ENCODE results near the gene PLEKHN1.

PLEKHN1 gene

GRCh38 chr1:1019122-1019999, 53.1 kb downstream of the PLEKHN1 start:
- Histone ChIP-seq H3K27ac (ENCODE audit: low read depth, low read length) (no peak overlapping the region), H3K4me3 (ENCODE audit: low read depth, low read length) (peak overlapping the region; percentile 42), H3K9ac (ENCODE audit: low read length) (no peak overlapping the region), H3K36me3 (ENCODE audit: control insufficient read depth, insufficient read depth, low read length) (peaks cover 3% of the 10 kb centered on the region; the same call in 1 of the 2 replicates), H3K9me3 (ENCODE audit: control insufficient read depth, insufficient read depth, low read depth, low read length) (no peaks in the 10 kb centered on the region), H3K4me1 (ENCODE audit: control insufficient read depth, insufficient read depth, low read length) (peaks cover 40% of the 10 kb centered on the region), H3K27me3 (ENCODE audit: control insufficient read depth, insufficient read depth, low read length) (peaks cover 3% of the 10 kb centered on the region; the same call in 1 of the 2 replicates)

- Histone ChIP-seq H3K9me3 (ENCODE audit: control insufficient read depth, insufficient read depth, low read depth, low read length) (no peaks in the 10 kb centered on the region), H3K4me3 (ENCODE audit: low read depth, low read length) (peak within 1 kb of the TSS; percentile 87), H3K9ac (ENCODE audit: low read length) (peak within 1 kb of the TSS; percentile 89), H3K36me3 (ENCODE audit: control insufficient read depth, insufficient read depth, low read length) (peaks cover 3% of the 10 kb centered on the region; the same call in 1 of the 2 replicates), H3K4me1 (ENCODE audit: control insufficient read depth, insufficient read depth, low read length) (peaks cover 38% of the 10 kb centered on the region), H3K27ac (ENCODE audit: low read depth, low read length) (no peak within 1 kb of the TSS), H3K27me3 (ENCODE audit: control insufficient read depth, insufficient read depth, low read length) (peaks cover 3% of the 10 kb centered on the region; the same call in 1 of the 2 replicates)
Measured at GRCh38 chr1:1020000-1020404, 53.7 kb downstream of the PLEKHN1 start, which contains the start of gene AGRN. Gene AGRN (plus strand): TSS chr1:1020120. CDS start chr1:1020173, 53 bp downstream.

GRCh38 chr1:1020415-1021009, 54.2 kb downstream of the PLEKHN1 start:
- Histone ChIP-seq H3K27me3 (ENCODE audit: control insufficient read depth, insufficient read depth, low read length) (peaks cover 3% of the 10 kb centered on the region; the same call in 1 of the 2 replicates), H3K4me1 (ENCODE audit: control insufficient read depth, insufficient read depth, low read length) (peaks cover 42% of the 10 kb centered on the region), H3K9ac (ENCODE audit: low read length) (peak overlapping the region; percentile 89), H3K4me3 (ENCODE audit: low read depth, low read length) (peak overlapping the region; percentile 87), H3K36me3 (ENCODE audit: control insufficient read depth, insufficient read depth, low read length) (peaks cover 3% of the 10 kb centered on the region; the same call in 1 of the 2 replicates), H3K27ac (ENCODE audit: low read depth, low read length) (no peak overlapping the region), H3K9me3 (ENCODE audit: control insufficient read depth, insufficient read depth, low read depth, low read length) (no peaks in the 10 kb centered on the region)

- Histone ChIP-seq H3K36me3 (ENCODE audit: control insufficient read depth, insufficient read depth, low read length) (peaks cover 8% of the 10 kb centered on the region; the same call in 1 of the 2 replicates), H3K9ac (ENCODE audit: low read length) (peak overlapping the region; percentile 66), H3K27me3 (ENCODE audit: control insufficient read depth, insufficient read depth, low read length) (peaks cover 3% of the 10 kb centered on the region; the same call in 1 of the 2 replicates), H3K9me3 (ENCODE audit: control insufficient read depth, insufficient read depth, low read depth, low read length) (no peaks in the 10 kb centered on the region), H3K27ac (ENCODE audit: low read depth, low read length) (no peak overlapping the region), H3K4me1 (ENCODE audit: control insufficient read depth, insufficient read depth, low read length) (peaks cover 49% of the 10 kb centered on the region), H3K4me3 (ENCODE audit: low read depth, low read length) (peak overlapping the region; percentile 87)
Measured at GRCh38 chr1:1021010-1021919, 55.0 kb downstream of the PLEKHN1 start.

- H3K4me1 ChIP-seq (ENCODE audit: control insufficient read depth, insufficient read depth, low read length): peaks cover 55% of the 10 kb centered on the region
- peak overlapping the region; percentile 20 for H3K9ac ChIP-seq (ENCODE audit: low read length)
- H3K9me3 ChIP-seq (ENCODE audit: control insufficient read depth, insufficient read depth, low read depth, low read length): no peaks in the 10 kb centered on the region
- H3K27ac ChIP-seq (ENCODE audit: low read depth, low read length): no peak overlapping the region
- peaks cover 3% of the 10 kb centered on the region; the same call in 1 of the 2 replicates for H3K27me3 ChIP-seq (ENCODE audit: control insufficient read depth, insufficient read depth, low read length)
- peaks cover 9% of the 10 kb centered on the region; the same call in 1 of the 2 replicates for H3K36me3 ChIP-seq (ENCODE audit: control insufficient read depth, insufficient read depth, low read length)
- peak overlapping the region; percentile 87; the same call in 1 of the 2 replicates for H3K4me3 ChIP-seq (ENCODE audit: low read depth, low read length)
Measured at GRCh38 chr1:1021920-1022259, 55.6 kb downstream of the PLEKHN1 start.

GRCh38 chr1:1022302-1023009, 56.2 kb downstream of the PLEKHN1 start:
- H3K9me3 ChIP-seq (ENCODE audit: control insufficient read depth, insufficient read depth, low read depth, low read length): no peaks in the 10 kb centered on the region
- peaks cover 13% of the 10 kb centered on the region for H3K36me3 ChIP-seq (ENCODE audit: control insufficient read depth, insufficient read depth, low read length)
- H3K4me3 ChIP-seq (ENCODE audit: low read depth, low read length): no peak overlapping the region
- peak overlapping the region; percentile 20 for H3K9ac ChIP-seq (ENCODE audit: low read length)
- H3K27ac ChIP-seq (ENCODE audit: low read depth, low read length): no peak overlapping the region
- peaks cover 58% of the 10 kb centered on the region for H3K4me1 ChIP-seq (ENCODE audit: control insufficient read depth, insufficient read depth, low read length)
- peaks cover 3% of the 10 kb centered on the region; the same call in 1 of the 2 replicates for H3K27me3 ChIP-seq (ENCODE audit: control insufficient read depth, insufficient read depth, low read length)

GRCh38 chr1:1023700-1024099, 57.4 kb downstream of the PLEKHN1 start:
- Histone ChIP-seq H3K9me3 (ENCODE audit: control insufficient read depth, insufficient read depth, low read depth, low read length) (no peaks in the 10 kb centered on the region), H3K36me3 (ENCODE audit: control insufficient read depth, insufficient read depth, low read length) (peaks cover 15% of the 10 kb centered on the region), H3K9ac (ENCODE audit: low read length) (no peak overlapping the region), H3K27ac (ENCODE audit: low read depth, low read length) (peak overlapping the region; percentile 97; the same call in 1 of the 2 replicates), H3K27me3 (ENCODE audit: control insufficient read depth, insufficient read depth, low read length) (peaks cover 3% of the 10 kb centered on the region; the same call in 1 of the 2 replicates), H3K4me3 (ENCODE audit: low read depth, low read length) (no peak overlapping the region; the same call in 1 of the 2 replicates), H3K4me1 (ENCODE audit: control insufficient read depth, insufficient read depth, low read length) (peaks cover 58% of the 10 kb centered on the region)

GRCh38 chr1:1024149-1024770, 58.0 kb downstream of the PLEKHN1 start:
- H3K27me3 ChIP-seq (ENCODE audit: control insufficient read depth, insufficient read depth, low read length): peaks cover 3% of the 10 kb centered on the region; the same call in 1 of the 2 replicates
- peak overlapping the region; percentile 36 for H3K9ac ChIP-seq (ENCODE audit: low read length)
- H3K27ac ChIP-seq (ENCODE audit: low read depth, low read length): peak overlapping the region; percentile 97
- peaks cover 58% of the 10 kb centered on the region for H3K4me1 ChIP-seq (ENCODE audit: control insufficient read depth, insufficient read depth, low read length)
- peak overlapping the region; percentile 34 for H3K4me3 ChIP-seq (ENCODE audit: low read depth, low read length)
- H3K36me3 ChIP-seq (ENCODE audit: control insufficient read depth, insufficient read depth, low read length): peaks cover 15% of the 10 kb centered on the region
- H3K9me3 ChIP-seq (ENCODE audit: control insufficient read depth, insufficient read depth, low read depth, low read length): no peaks in the 10 kb centered on the region

- Histone ChIP-seq H3K9ac (ENCODE audit: low read length) (peak overlapping the region; percentile 75), H3K27ac (ENCODE audit: low read depth, low read length) (peak overlapping the region; percentile 97)
Measured at GRCh38 chr1:1024771-1025699, 58.8 kb downstream of the PLEKHN1 start.

More at GRCh38 chr1:1024771-1025699, 58.8 kb downstream of the PLEKHN1 start:
- Histone ChIP-seq H3K9me3 (ENCODE audit: control insufficient read depth, insufficient read depth, low read depth, low read length) (no peaks in the 10 kb centered on the region), H3K27me3 (ENCODE audit: control insufficient read depth, insufficient read depth, low read length) (peaks cover 3% of the 10 kb centered on the region; the same call in 1 of the 2 replicates), H3K4me3 (ENCODE audit: low read depth, low read length) (peak overlapping the region; percentile 35), H3K36me3 (ENCODE audit: control insufficient read depth, insufficient read depth, low read length) (peaks cover 15% of the 10 kb centered on the region), H3K4me1 (ENCODE audit: control insufficient read depth, insufficient read depth, low read length) (peaks cover 58% of the 10 kb centered on the region)
